ENCODE data around the gene FIP1L1. TPM values are rescaled to one million over a fixed set of nuclear protein-coding genes. Genes with fewer than 3 reads are reported as not detected.

FIP1L1 gene
- total and polyA plus RNA-seq, 2 of the 13 experiments (the other 11 are each of a cell fraction or from before 2014, with no cell fraction given), result 14.9 to 69.4 TPM

GRCh38 chr4:53374777-53375258, 2.6 kb upstream of the FIP1L1 start (continued):
- TF ChIP-seq ZBED4 (CRISPR knock-in tag; IDR thresholded peaks at IDR 0.05; ENCODE audit: borderline replicate concordance) (no peak), HNF4A (CRISPR knock-in tag; IDR thresholded peaks at IDR 0.05) (no peak), TEAD2 (CRISPR knock-in tag; IDR thresholded peaks at IDR 0.05) (no peak), ZSCAN31 (CRISPR knock-in tag; IDR thresholded peaks at IDR 0.05; ENCODE audit: low read depth) (no peak)

GRCh38 chr4:53376900-53377299, 541 bp upstream of the FIP1L1 start:
- Histone ChIP-seq H4K20me1 (ENCODE audit: insufficient read depth, low read length) (no peaks in the 10 kb centered on the region; the same call in 1 of the 2 replicates), H3K4me1 (ENCODE audit: insufficient read depth, low read length) (peaks cover 49% of the 10 kb centered on the region), H3K4me3 (replicated peaks in 1 of 3; ENCODE audit: insufficient read depth in 1 of 3, low read depth in 2 of 3, low read length in 3 of 3) (peak overlapping the region; percentile 94 to 99 (median 98)), H3K9me3 (ENCODE audit: low read length) (no peaks in the 10 kb centered on the region), H3K36me3 (replicated peaks in 1 of 2; ENCODE audit: control insufficient read depth in 1 of 2, insufficient read depth in 2 of 2, low read length in 2 of 2) (no peaks in the 10 kb centered on the region; a peak in 1 of 5 replicates), H3K27ac (ENCODE audit: extremely low read length, insufficient read depth, low read length) (no peak overlapping the region), H3K79me2 (ENCODE audit: insufficient read depth, low read length) (peaks cover 42% of the 10 kb centered on the region), H3K9ac (ENCODE audit: insufficient read depth, low read depth, low read length) (peak overlapping the region; percentile 93; the same call in 1 of the 2 replicates), H3K27me3 (ENCODE audit: control insufficient read depth in 1 of 2, insufficient read depth in 2 of 2, low read length in 2 of 2) (no peaks in the 10 kb centered on the region), H2AFZ (ENCODE audit: low read length) (peak overlapping the region; percentile 67), H3K4me2 (ENCODE audit: low read depth, low read length) (peak overlapping the region; percentile 87)
- ATAC-seq, result peak; percentile 47
- ChIA-PET CTCF (ENCODE audit: low intra/inter-chr PET ratio, low total read pairs) (no interaction called here), POLR2A (interaction anchor here (1.0 to 2.7 kb wide), 2 partner anchors 11 to 357 kb away, joined by 3 to 12 read pairs; partner anchors contain the start of gene SCFD2)
- no peak for DNase-seq (ENCODE audit: low spot score)
- WGBS (ENCODE audit: low lambda C conversion rate), result 13% methylated on average over 5 of the region's 5 CpGs
- FAIRE-seq, result no peak
- in situ Hi-C loops (cut with HindIII; ENCODE audit: extremely low pct_ligation_motif_present, low pct_unique_long_range_greater_than_20kb), result loop anchor here (10.0 kb wide), 1 partner anchor 362 kb away; no protein-coding TSS in a partner anchor
- BruUV-seq (replicated peaks), result no TSS peak
- TF ChIP-seq GMEB2 (CRISPR knock-in tag; IDR thresholded peaks at IDR 0.05; ENCODE audit: low read depth) (no peak), PAXIP1 (CRISPR knock-in tag; conservative IDR thresholded peaks at IDR 0.05) (no peak), KAT2B (IDR thresholded peaks at IDR 0.05; ENCODE audit: borderline replicate concordance, low read depth, low read length) (no peak), ZFP90 (CRISPR knock-in tag; IDR thresholded peaks at IDR 0.05; ENCODE audit: borderline replicate concordance) (no peak), HHEX (CRISPR knock-in tag; IDR thresholded peaks at IDR 0.05) (no peak), ZNF790 (CRISPR knock-in tag; IDR thresholded peaks at IDR 0.05; ENCODE audit: borderline replicate concordance) (peak; percentile 8; the same call in 1 of the 2 replicates)
- intact Hi-C loops (cut with micrococcal nuclease; ENCODE audit: unreplicated experiment), result loop anchor here (5.0 kb wide), 1 partner anchor 360 kb away; no protein-coding TSS in a partner anchor
